HCT116 (cell line): Measurements from ENCODE around the gene ADCY6. TPM values are rescaled to one million over a fixed set of nuclear protein-coding genes. Genes with fewer than 3 reads are reported as not detected.
A peak's percentile ranks its signal among the peaks of the same experiment; 100 is the strongest.

ENCODE experiments used
- ATAC-seq: fragments of 200-7000 bp; cut with Tn5 transposase; 2 replicates; pipeline ENCODE4 v1.9.1; 2020; ENCODE audit warnings: mild to moderate bottlenecking, moderate library complexity
- BruUV-seq: library from RNA; stranded (reverse); fragments of 400-500 nt; replicated peaks from 2 replicates; lab custom pipeline; 2021; lab: Mats Ljungman, UMichigan
- CTCF ChIA-PET: fragments of 300-600 bp; sonication (Branson Sonifier 250); formaldehyde crosslinking; loops from one replicate; lab custom pipeline; 2021; ENCODE audit warnings: antibody characterized with exemption; lab: Charles Lee
- POLR2A ChIA-PET: fragments of 300-600, 350-600 bp; sonication (Branson Sonifier 250); formaldehyde crosslinking; loops from one replicate; lab custom pipeline; 2021; ENCODE audit warnings: antibody characterized with exemption; lab: Charles Lee
- RAD21 ChIA-PET, 2 experiments: fragments of 300-600 bp; sonication (Branson Sonifier 250); formaldehyde crosslinking; loops; one replicate each; lab custom pipeline; 2023; ENCODE audit warnings: low total read pairs in 2 of 2; ENCODE audit not compliant: uncharacterized antibody in 2 of 2, unreplicated experiment in 2 of 2, low non-redundant PET in 1 of 2; lab: Charles Lee
- DNase-seq: peaks from one replicate; pipeline ENCODE4 v3.0.0-alpha.2; 2010; ENCODE audit warnings: low read depth, low spot score
- H2AFZ ChIP-seq: fragments of 200-600 bp; shearing (Covaris generic), sonication (generic); 2 replicates; pipeline ENCODE4 v1.6.1; 2017; ENCODE audit warnings: low read depth, mixed run types, mixed read lengths, antibody characterized with exemption, low read length; ENCODE audit not compliant: poor library complexity, severe bottlenecking
- H3K27ac ChIP-seq: 2 replicates; pipeline ENCODE4 v1.5.1; 2012; ENCODE audit warnings: low read depth, low read length
- H3K27me3 ChIP-seq: fragments of 200-600 bp; sonication (generic); 2 replicates; pipeline ENCODE4 v1.6.1; 2016; ENCODE audit warnings: mixed run types, low read length, mixed read lengths; ENCODE audit not compliant: insufficient read depth
- H3K36me3 ChIP-seq, 2 experiments: fragments of 200-500 bp in 1 of 2; fragments of 200-600 bp in 1 of 2; sonication (Bioruptor generic) in 1 of 2; sonication (generic) in 1 of 2; 2 replicates each; pipeline versions ENCODE4 v1.5.1 to v1.6.1; 2014 to 2016; ENCODE audit warnings: low read length in 2 of 2, inconsistent platforms in 1 of 2, mixed read lengths in 1 of 2, mixed run types in 1 of 2; ENCODE audit not compliant: insufficient read depth in 2 of 2, control insufficient read depth in 1 of 2
- H3K4me1 ChIP-seq, 2 experiments: fragments of 200-600 bp in 1 of 2; sonication (generic) in 1 of 2; 2 replicates each; pipeline versions ENCODE4 v1.5.1 to v1.6.1; 2012 to 2017; ENCODE audit warnings: low read length in 2 of 2, inconsistent platforms in 1 of 2, mild to moderate bottlenecking in 1 of 2, mixed read lengths in 1 of 2, mixed run types in 1 of 2, moderate library complexity in 1 of 2; ENCODE audit not compliant: insufficient read depth in 2 of 2, control insufficient read depth in 1 of 2
- H3K4me2 ChIP-seq: fragments of 200-600 bp; sonication (generic); 2 replicates; pipeline ENCODE4 v1.6.1; 2017; ENCODE audit warnings: mixed run types, low read length, mixed read lengths
- H3K4me3 ChIP-seq, 2 experiments: fragments of 200-600 bp in 1 of 2; sonication (generic) in 1 of 2; replicated peaks in 1 of 2; 2 replicates each; pipeline ENCODE4 v1.5.1; 2011 to 2016; ENCODE audit warnings: low read length in 2 of 2, control low read depth in 1 of 2, low read depth in 1 of 2, mild to moderate bottlenecking in 1 of 2, mixed read lengths in 1 of 2, mixed run types in 1 of 2
- H3K79me2 ChIP-seq: fragments of 200-600 bp; sonication (generic); 2 replicates; pipeline ENCODE4 v1.6.1; 2017; ENCODE audit warnings: mild to moderate bottlenecking, mixed run types, low read length, moderate library complexity, mixed read lengths; ENCODE audit not compliant: insufficient read depth
- H3K9ac ChIP-seq: fragments of 200-600 bp; sonication (generic); 2 replicates; pipeline ENCODE4 v1.6.1; 2016; ENCODE audit warnings: low read length, mixed read lengths
- H3K9me2 ChIP-seq: fragments of 200-600 bp; sonication (generic), shearing (Covaris generic); 2 replicates; pipeline ENCODE4 v1.6.1; 2017; ENCODE audit warnings: mixed run types, mild to moderate bottlenecking, moderate library complexity; ENCODE audit not compliant: insufficient read depth
- H3K9me3 ChIP-seq, 2 experiments: fragments of 200-500 bp in 1 of 2; fragments of 200-600 bp in 1 of 2; sonication (Bioruptor generic) in 1 of 2; sonication (generic) in 1 of 2; 2 replicates each; pipeline ENCODE4 v1.6.1; 2014 to 2017; ENCODE audit warnings: low read length in 2 of 2, mixed read lengths in 2 of 2, inconsistent platforms in 1 of 2, low read depth in 1 of 2, mild to moderate bottlenecking in 1 of 2, mixed run types in 1 of 2, moderate library complexity in 1 of 2; ENCODE audit not compliant: control insufficient read depth in 1 of 2, insufficient read depth in 1 of 2
- H4K20me1 ChIP-seq: fragments of 200-600 bp; sonication (generic), shearing (Covaris generic); 2 replicates; pipeline ENCODE4 v1.6.1; 2017; ENCODE audit warnings: mixed run types, mild to moderate bottlenecking, moderate library complexity; ENCODE audit not compliant: insufficient read depth
- CBX3 ChIP-seq: IDR thresholded peaks from 2 replicates; pipeline ENCODE4 v1.6.1; 2012; ENCODE audit warnings: low read depth
- ELF1 ChIP-seq: IDR thresholded peaks from 2 replicates; pipeline ENCODE4 v1.6.1; 2012; ENCODE audit warnings: low read depth, borderline replicate concordance
- EZH2 ChIP-seq: fragments of 200-600 bp; sonication (generic); IDR thresholded peaks from 2 replicates; pipeline ENCODE4 v1.6.1; 2017; ENCODE audit warnings: antibody characterized with exemption, mixed run types
- FOSL1 ChIP-seq: IDR thresholded peaks from 2 replicates; pipeline ENCODE4 v1.6.1; 2012; ENCODE audit warnings: low read depth
- JUND ChIP-seq: IDR thresholded peaks from 2 replicates; pipeline ENCODE4 v1.6.1; 2012
- POLR2A ChIP-seq: IDR thresholded peaks from 2 replicates; pipeline ENCODE4 v1.7.0; 2011; ENCODE audit warnings: borderline replicate concordance; ENCODE audit not compliant: insufficient read depth, insufficient read length; ENCODE audit errors: extremely low read depth
- POLR2AphosphoS5 ChIP-seq: IDR thresholded peaks from 2 replicates; pipeline ENCODE4 v1.6.1; 2011; ENCODE audit warnings: mild to moderate bottlenecking, low read depth, low read length, moderate library complexity
- REST ChIP-seq: IDR thresholded peaks from 2 replicates; pipeline ENCODE4 v1.6.1; 2012; ENCODE audit warnings: low read depth
- SIN3A ChIP-seq: IDR thresholded peaks from 2 replicates; pipeline ENCODE4 v1.6.1; 2012; ENCODE audit warnings: low read depth
- TCF7L2 ChIP-seq: IDR thresholded peaks from 2 replicates; pipeline ENCODE4 v1.7.0; 2011; ENCODE audit warnings: borderline replicate concordance, inconsistent platforms; ENCODE audit not compliant: insufficient read depth, insufficient read length; ENCODE audit errors: extremely low read depth
- YY1 ChIP-seq: IDR thresholded peaks from 2 replicates; pipeline ENCODE4 v1.6.1; 2011; ENCODE audit warnings: low read length, low read depth, moderate library complexity, mild to moderate bottlenecking; ENCODE audit not compliant: insufficient replicate concordance; ENCODE audit errors: extremely low read depth
- intact Hi-C: fragments of 100-400 bp; cut with micrococcal nuclease; formaldehyde crosslinking; loops from 2 replicates; pipeline ENCODE4 v1.10.0; 2022
- total RNA-seq: library from RNA; stranded (reverse); gene quantifications from one replicate; pipeline ENCODE4 v1.2.1, GENCODE V29; 2021; ENCODE audit not compliant: unreplicated experiment
- TF ChIP-seq, protein P1 (sequence below): IDR thresholded peaks from 2 replicates; pipeline ENCODE4 v1.6.1; 2011; ENCODE audit warnings: mild to moderate bottlenecking, low read length, moderate library complexity; ENCODE audit not compliant: insufficient replicate concordance; ENCODE audit errors: extremely low read depth
- TF ChIP-seq, protein P2 (sequence below), 3 experiments: fragments of 200-600 bp in 1 of 3; sonication (generic) in 1 of 3; IDR thresholded peaks in 2 of 3; conservative IDR thresholded peaks in 1 of 3; 2 replicates each; pipeline ENCODE4 v1.5.1; 2012 to 2017; ENCODE audit warnings: low read depth in 2 of 3, low read length in 2 of 3, antibody characterized with exemption in 1 of 3, borderline replicate concordance in 1 of 3, control low read depth in 1 of 3, mild to moderate bottlenecking in 1 of 3, mixed read lengths in 1 of 3, mixed run types in 1 of 3, moderate library complexity in 1 of 3; ENCODE audit not compliant: insufficient read depth in 1 of 3

The ADCY6 gene
- total RNA-seq, 1 experiment from 2014 or later: 24.9 TPM

- peak; percentile 72 for TF ChIP-seq POLR2AphosphoS5
- no peak for TF ChIP-seq ELF1
- TF ChIP-seq, protein P1, sequence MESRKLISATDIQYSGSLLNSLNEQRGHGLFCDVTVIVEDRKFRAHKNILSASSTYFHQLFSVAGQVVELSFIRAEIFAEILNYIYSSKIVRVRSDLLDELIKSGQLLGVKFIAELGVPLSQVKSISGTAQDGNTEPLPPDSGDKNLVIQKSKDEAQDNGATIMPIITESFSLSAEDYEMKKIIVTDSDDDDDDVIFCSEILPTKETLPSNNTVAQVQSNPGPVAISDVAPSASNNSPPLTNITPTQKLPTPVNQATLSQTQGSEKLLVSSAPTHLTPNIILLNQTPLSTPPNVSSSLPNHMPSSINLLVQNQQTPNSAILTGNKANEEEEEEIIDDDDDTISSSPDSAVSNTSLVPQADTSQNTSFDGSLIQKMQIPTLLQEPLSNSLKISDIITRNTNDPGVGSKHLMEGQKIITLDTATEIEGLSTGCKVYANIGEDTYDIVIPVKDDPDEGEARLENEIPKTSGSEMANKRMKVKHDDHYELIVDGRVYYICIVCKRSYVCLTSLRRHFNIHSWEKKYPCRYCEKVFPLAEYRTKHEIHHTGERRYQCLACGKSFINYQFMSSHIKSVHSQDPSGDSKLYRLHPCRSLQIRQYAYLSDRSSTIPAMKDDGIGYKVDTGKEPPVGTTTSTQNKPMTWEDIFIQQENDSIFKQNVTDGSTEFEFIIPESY: no peak
- no peak for TF ChIP-seq FOSL1
- no peak for TF ChIP-seq EZH2
- peak; percentile 39 for TF ChIP-seq YY1
- no peak for TF ChIP-seq SIN3A
- peak; percentile 56 for TF ChIP-seq POLR2A
- TF ChIP-seq, protein P2, sequence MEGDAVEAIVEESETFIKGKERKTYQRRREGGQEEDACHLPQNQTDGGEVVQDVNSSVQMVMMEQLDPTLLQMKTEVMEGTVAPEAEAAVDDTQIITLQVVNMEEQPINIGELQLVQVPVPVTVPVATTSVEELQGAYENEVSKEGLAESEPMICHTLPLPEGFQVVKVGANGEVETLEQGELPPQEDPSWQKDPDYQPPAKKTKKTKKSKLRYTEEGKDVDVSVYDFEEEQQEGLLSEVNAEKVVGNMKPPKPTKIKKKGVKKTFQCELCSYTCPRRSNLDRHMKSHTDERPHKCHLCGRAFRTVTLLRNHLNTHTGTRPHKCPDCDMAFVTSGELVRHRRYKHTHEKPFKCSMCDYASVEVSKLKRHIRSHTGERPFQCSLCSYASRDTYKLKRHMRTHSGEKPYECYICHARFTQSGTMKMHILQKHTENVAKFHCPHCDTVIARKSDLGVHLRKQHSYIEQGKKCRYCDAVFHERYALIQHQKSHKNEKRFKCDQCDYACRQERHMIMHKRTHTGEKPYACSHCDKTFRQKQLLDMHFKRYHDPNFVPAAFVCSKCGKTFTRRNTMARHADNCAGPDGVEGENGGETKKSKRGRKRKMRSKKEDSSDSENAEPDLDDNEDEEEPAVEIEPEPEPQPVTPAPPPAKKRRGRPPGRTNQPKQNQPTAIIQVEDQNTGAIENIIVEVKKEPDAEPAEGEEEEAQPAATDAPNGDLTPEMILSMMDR (IDR thresholded peaks at IDR 0.05 in 2 of 3, conservative IDR thresholded peaks at IDR 0.05 in 1 of 3; ENCODE audit: borderline replicate concordance in 1 of 3, insufficient read depth in 1 of 3, low read depth in 2 of 3, low read length in 2 of 3): no peak
- TF ChIP-seq CBX3: no peak
- TF ChIP-seq TCF7L2: peak; percentile 36
- no peak for TF ChIP-seq REST
- TF ChIP-seq JUND: no peak
- Histone ChIP-seq H3K79me2 (no peaks in the 10 kb centered on the region), H3K27ac (peak overlapping the region; percentile 84), H3K4me1 (peaks cover 27 to 56% of the 10 kb centered on the region in 2 experiments), H4K20me1 (no peaks in the 10 kb centered on the region), H3K9me2 (no peaks in the 10 kb centered on the region), H3K9me3 (no peaks in the 10 kb centered on the region), H3K36me3 (no peaks in the 10 kb centered on the region), H3K4me2 (peak overlapping the region; percentile 100), H3K27me3 (no peaks in the 10 kb centered on the region), H2AFZ (no peak overlapping the region), H3K9ac (peak overlapping the region; percentile 78), H3K4me3 (peak overlapping the region; percentile 60 to 92)
- no TSS peak for BruUV-seq
- CTCF ChIA-PET: interaction anchor here (0.6 to 1.9 kb wide), 17 partner anchors 12 to 393 kb away, joined by 3 to 17 read pairs (median 4); partner anchors contain the start of genes ADCY6 and ARF3
- ATAC-seq (peak; percentile 75), DNase-seq (peak; percentile 49)
- POLR2A ChIA-PET: interaction anchor here (0.7 to 1.4 kb wide), 2 partner anchors 26 to 37 kb away, joined by 4 to 6 read pairs; partner anchors contain the start of genes ADCY6 and DDX23
- RAD21 ChIA-PET: interaction anchor here in 1 of 2 experiments (0.6 to 1.4 kb wide), 2 partner anchors 62 to 173 kb away, joined by 3 read pairs; no protein-coding TSS in a partner anchor
- intact Hi-C loops: no loop called here
These were observed 26.5 kb upstream of the ADCY6 start for GRCh38 chr12:48815126-48816110.
